Neural progenitor cell (in vitro differentiated cells): Measurements from ENCODE around the gene APBB2. TPM values are rescaled to one million over a fixed set of nuclear protein-coding genes. Genes with fewer than 3 reads are reported as not detected.

ENCODE experiments used
- DNase-seq: peaks from one replicate; pipeline ENCODE4 v3.0.0-alpha.2; 2016; ENCODE audit warnings: low spot score
- H2AFZ ChIP-seq: fragments of 200-600 bp; sonication (generic); replicated peaks from 2 replicates; pipeline ENCODE4 v1.6.1; 2016; ENCODE audit warnings: antibody characterized with exemption
- H3F3A ChIP-seq: fragments of 200-600 bp; sonication (generic); 2 replicates; pipeline ENCODE4 v1.6.1; 2016; ENCODE audit warnings: antibody characterized with exemption, low read depth
- H3K27ac ChIP-seq: fragments of 200-600 bp; sonication (generic); 2 replicates; pipeline ENCODE4 v1.5.1; 2016; ENCODE audit warnings: mild to moderate bottlenecking
- H3K27me3 ChIP-seq: fragments of 200-600 bp; sonication (generic); 2 replicates; pipeline ENCODE4 v1.6.1; 2016; ENCODE audit warnings: mild to moderate bottlenecking, moderate library complexity
- H3K36me3 ChIP-seq: fragments of 200-600 bp; sonication (generic); 2 replicates; pipeline ENCODE4 v1.5.1; 2016
- H3K4me1 ChIP-seq: fragments of 200-600 bp; sonication (generic); 2 replicates; pipeline ENCODE4 v1.6.1; 2016; ENCODE audit warnings: mixed run types
- H3K4me2 ChIP-seq: fragments of 200-600 bp; sonication (generic); 2 replicates; pipeline ENCODE4 v1.6.1; 2016
- H3K4me3 ChIP-seq: fragments of 200-600 bp; sonication (generic); 2 replicates; pipeline ENCODE4 v1.5.1; 2016
- H3K79me2 ChIP-seq: fragments of 200-600 bp; sonication (generic); 2 replicates; pipeline ENCODE4 v1.6.1; 2016; ENCODE audit warnings: low read depth
- H3K9ac ChIP-seq: fragments of 200-600 bp; sonication (generic); 2 replicates; pipeline ENCODE4 v1.6.1; 2016
- H3K9me3 ChIP-seq: fragments of 200-600 bp; sonication (generic); 2 replicates; pipeline ENCODE4 v1.5.1; 2016; ENCODE audit warnings: low read depth
- H4K20me1 ChIP-seq: fragments of 200-600 bp; sonication (generic); 2 replicates; pipeline ENCODE4 v1.6.1; 2016; ENCODE audit warnings: low read depth
- H3K27ac Mint-ChIP-seq: 3 replicates; pipeline ENCODE4 v1.8.0; 2021; ENCODE audit warnings: mixed read lengths
- H3K27me3 Mint-ChIP-seq: 2 replicates; pipeline ENCODE4 v1.8.0; 2022; ENCODE audit warnings: low read depth, mild to moderate bottlenecking, inconsistent platforms, moderate library complexity, mixed read lengths; ENCODE audit not compliant: insufficient read depth
- H3K36me3 Mint-ChIP-seq: 3 replicates; pipeline ENCODE4 v1.8.0; 2021; ENCODE audit warnings: mixed read lengths
- H3K4me1 Mint-ChIP-seq: 3 replicates; pipeline ENCODE4 v1.8.0; 2021; ENCODE audit warnings: mixed read lengths
- H3K4me3 Mint-ChIP-seq: 3 replicates; pipeline ENCODE4 v1.8.0; 2021; ENCODE audit warnings: mild to moderate bottlenecking, moderate library complexity, mixed read lengths
- H3K9me3 Mint-ChIP-seq: 3 replicates; pipeline ENCODE4 v1.8.0; 2020; ENCODE audit warnings: mixed read lengths
- EZH2 ChIP-seq: fragments of 200-600 bp; sonication (generic); IDR thresholded peaks from 2 replicates; pipeline ENCODE4 v1.6.1; 2017; ENCODE audit warnings: antibody characterized with exemption, mild to moderate bottlenecking, moderate library complexity
- EZH2phosphoT487 ChIP-seq: fragments of 200-600 bp; sonication (generic); IDR thresholded peaks from 2 replicates; pipeline ENCODE4 v1.6.1; 2017; ENCODE audit warnings: antibody characterized with exemption
- small RNA-seq: library from RNA; depleted of rRNA; stranded (forward); fragments of <200 nt; gene quantifications from one replicate; pipeline ENCODE3, GENCODE V24; 2015
- total RNA-seq: library from RNA; depleted of rRNA; stranded (reverse); fragments of >200 nt; gene quantifications from 2 replicates; pipeline ENCODE4 v1.2.3, GENCODE V29; 2015; ENCODE audit warnings: low replicate concordance
- TF ChIP-seq, protein P1 (sequence below): fragments of 200-600 bp; sonication (generic); IDR thresholded peaks from 2 replicates; pipeline ENCODE4 v1.5.1; 2017; ENCODE audit warnings: antibody characterized with exemption, mild to moderate bottlenecking

Gene APBB2
- total RNA-seq, 1 donor from 2014 or later: 83.2 TPM

DNA sequence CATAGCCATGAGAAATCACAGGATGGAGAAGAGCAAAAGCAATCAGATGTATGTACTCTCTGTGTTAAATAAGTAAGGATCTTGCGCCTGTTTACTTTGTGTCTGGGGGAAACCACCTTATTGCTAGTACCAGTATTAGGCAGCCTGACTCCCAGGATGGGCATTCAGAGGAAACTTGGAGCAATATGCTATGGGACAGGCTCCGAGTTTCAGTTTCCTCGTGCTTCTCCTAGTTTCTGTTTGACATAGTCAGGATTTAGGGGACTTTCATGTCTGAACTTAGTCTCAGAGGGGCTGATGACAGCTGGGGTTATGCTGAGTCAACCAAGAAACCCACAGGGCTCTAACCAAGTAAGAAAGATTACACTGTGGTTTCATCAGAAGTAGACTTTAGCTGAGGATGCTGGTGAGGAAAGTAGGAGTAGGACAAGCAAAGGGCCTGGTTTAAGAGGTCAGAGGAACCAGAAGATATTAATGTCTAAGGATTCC, 451.1 kb downstream of the APBB2 start:
- Histone ChIP-seq H3K79me2 (no peaks in the 10 kb centered on the region), H4K20me1 (no peaks in the 10 kb centered on the region), H3K4me1 (no peaks in the 10 kb centered on the region), H3K9me3 (no peaks in the 10 kb centered on the region), H3K4me2 (no peak overlapping the region), H3K27me3 (no peaks in the 10 kb centered on the region), H3F3A (no peaks in the 10 kb centered on the region), H2AFZ (no peak overlapping the region), H3K27ac (no peak overlapping the region), H3K4me3 (no peak overlapping the region), H3K36me3 (peaks cover 9% of the 10 kb centered on the region), H3K9ac (no peak overlapping the region)
- DNase-seq: no peak
- Mint-ChIP-seq H3K27me3 (no peaks in the 10 kb centered on the region), H3K27ac (no peak overlapping the region), H3K9me3 (peaks cover 4% of the 10 kb centered on the region), H3K4me1 (no peaks in the 10 kb centered on the region), H3K4me3 (no peak overlapping the region), H3K36me3 (peaks cover 4% of the 10 kb centered on the region)
- TF ChIP-seq EZH2 (no peak), EZH2phosphoT487 (no peak)
- TF ChIP-seq, protein P1, sequence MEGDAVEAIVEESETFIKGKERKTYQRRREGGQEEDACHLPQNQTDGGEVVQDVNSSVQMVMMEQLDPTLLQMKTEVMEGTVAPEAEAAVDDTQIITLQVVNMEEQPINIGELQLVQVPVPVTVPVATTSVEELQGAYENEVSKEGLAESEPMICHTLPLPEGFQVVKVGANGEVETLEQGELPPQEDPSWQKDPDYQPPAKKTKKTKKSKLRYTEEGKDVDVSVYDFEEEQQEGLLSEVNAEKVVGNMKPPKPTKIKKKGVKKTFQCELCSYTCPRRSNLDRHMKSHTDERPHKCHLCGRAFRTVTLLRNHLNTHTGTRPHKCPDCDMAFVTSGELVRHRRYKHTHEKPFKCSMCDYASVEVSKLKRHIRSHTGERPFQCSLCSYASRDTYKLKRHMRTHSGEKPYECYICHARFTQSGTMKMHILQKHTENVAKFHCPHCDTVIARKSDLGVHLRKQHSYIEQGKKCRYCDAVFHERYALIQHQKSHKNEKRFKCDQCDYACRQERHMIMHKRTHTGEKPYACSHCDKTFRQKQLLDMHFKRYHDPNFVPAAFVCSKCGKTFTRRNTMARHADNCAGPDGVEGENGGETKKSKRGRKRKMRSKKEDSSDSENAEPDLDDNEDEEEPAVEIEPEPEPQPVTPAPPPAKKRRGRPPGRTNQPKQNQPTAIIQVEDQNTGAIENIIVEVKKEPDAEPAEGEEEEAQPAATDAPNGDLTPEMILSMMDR: no peak

Small RNA genes lying within 50 kb of the gene (small RNA-seq; reads per million reads assigned to genes)
- gene RF00019 (not detected), gene RNA5SP160 (not detected), gene RNU6-1195P (not detected), gene RNU6-836P (not detected)

Other genes with a start within 250 kb of the APBB2 start
- 535 and 638 TPM in 2 replicates for gene UCHL1, start 42.4 kb upstream of the APBB2 start, total RNA-seq